A549 treated with AZD2906 at 1 μM for 4 hours (cell line): ENCODE results near the gene CACNG4. TPM values are rescaled to one million over a fixed set of nuclear protein-coding genes. Genes with fewer than 3 reads are reported as not detected.

Source experiments
- total RNA-seq: library from RNA; stranded (reverse); fragments of 200-300 nt; extraction: Qiagen RNA extraction; gene quantifications from 5 replicates; pipeline ENCODE4 v1.2.3, GENCODE V29; 2022

The CACNG4 gene
- total RNA-seq: 10.3 to 14.3 TPM (median 13.9 TPM) in 5 replicates

DNA sequence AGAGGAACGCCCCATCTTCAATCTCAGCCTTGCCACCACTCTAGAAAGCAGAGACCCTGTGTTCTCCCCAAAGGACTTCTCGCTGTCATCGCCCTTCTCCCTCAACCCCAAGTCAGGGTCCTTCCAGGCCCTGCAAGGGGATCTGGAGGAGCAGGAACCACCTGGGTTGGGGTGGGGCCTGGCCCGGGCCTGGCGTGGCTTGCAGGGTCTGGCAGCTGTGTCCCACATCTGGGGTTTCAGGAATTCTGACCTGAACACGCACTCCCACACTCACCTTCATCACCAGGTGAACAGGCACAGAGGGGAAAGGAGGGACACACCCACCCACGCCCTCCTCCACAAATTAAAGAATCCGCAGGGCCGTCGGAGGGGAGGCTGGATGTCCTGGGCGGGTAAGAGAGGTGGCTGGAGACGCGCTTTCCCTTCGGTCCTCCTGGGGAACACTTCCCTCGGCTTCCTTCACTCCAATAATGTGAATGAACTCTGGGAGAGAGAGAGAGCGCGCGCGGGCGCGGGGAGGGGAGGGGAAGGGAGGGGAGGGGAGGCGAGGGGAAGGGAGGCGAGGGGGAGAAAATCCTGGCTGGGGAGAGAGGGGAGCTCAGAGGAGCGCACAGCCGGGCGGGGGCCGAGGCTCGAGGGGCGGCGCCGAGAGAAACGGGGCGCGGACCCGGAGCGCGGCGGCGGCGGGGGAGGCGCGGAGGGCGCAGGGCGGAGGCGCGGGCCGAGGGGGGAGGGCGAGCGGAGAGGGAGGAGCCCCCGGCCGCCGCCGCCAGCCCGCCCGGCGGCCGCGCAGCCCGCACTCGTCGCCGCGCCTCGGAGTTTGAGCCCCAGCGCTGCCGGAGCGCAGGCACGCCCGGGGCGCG lies at the start of gene CACNG4:
CACNG4 (plus strand) TSS at position 799 of the 863 bp plus-strand sequence. CDS start 205 bp downstream, outside the sequence.

DNA sequence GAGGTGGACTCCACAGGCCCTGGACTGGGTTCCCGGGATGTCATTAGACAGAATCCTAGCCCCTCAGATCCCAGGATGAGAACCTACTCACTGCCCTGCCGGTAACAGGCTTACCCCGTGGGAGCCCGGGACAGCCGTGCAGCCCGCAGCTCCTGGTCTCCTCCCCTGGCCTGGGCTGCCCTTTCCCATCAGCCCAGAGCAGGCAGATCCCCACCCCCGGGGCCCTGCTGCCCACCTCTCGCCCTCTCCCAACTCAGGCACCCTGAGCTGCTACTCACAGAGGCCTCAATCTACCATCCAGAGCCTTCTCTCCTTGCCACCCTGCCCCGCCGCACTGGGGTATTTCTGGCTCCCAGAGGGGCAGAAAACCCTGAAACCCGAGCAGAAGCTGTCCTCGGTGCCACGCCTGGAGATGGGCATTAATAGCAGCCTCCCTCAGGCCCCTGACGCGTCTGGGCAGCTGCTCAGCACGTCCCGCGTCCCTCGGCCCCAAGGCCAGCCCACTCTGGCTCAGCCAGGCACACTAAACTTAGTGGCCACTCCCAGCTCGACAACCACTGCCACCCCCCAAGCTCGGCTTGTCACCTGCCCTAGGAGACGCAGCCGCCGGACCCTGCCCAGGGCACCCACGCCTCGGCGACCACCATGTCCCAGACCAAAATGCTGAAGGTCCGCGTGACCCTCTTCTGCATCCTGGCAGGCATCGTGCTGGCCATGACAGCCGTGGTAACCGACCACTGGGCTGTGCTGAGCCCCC lies 79.7 kb downstream of the CACNG4 start, which contains the start of gene CACNG1:
CACNG1 (plus strand) TSS at position 539 of the 757 bp plus-strand sequence; CDS start at position 646, 107 bp downstream.

Other genes with a start within 250 kb of the CACNG4 start
- gene CACNG5, start 129.6 kb upstream of the CACNG4 start, total RNA-seq: not detected in 5 replicates
- gene CACNG1, start 79.8 kb downstream of the CACNG4 start, total RNA-seq: 0.07 to 0.25 TPM (median 0.17 TPM) in 5 replicates